B cell (primary cell): ENCODE measurements around the gene MSS51.

Source experiments
- CTCF ChIP-seq: fragments of 200-600 bp; IDR thresholded peaks from one replicate; pipeline ENCODE4 v1.8.0; 2022; ENCODE audit warnings: antibody characterized with exemption, mild to moderate bottlenecking
- EZH2 ChIP-seq: IDR thresholded peaks from 2 replicates; pipeline ENCODE4 v1.6.1; 2012; ENCODE audit warnings: borderline replicate concordance, low read depth, mild to moderate bottlenecking, moderate library complexity, low read length; ENCODE audit not compliant: insufficient read depth, poor library complexity, severe bottlenecking

GRCh38 chr10:73407495-73407894 lies 25.9 kb downstream of the MSS51 start:
- TF ChIP-seq CTCF = no peak
- no peak for TF ChIP-seq EZH2
